Stimulated activated CD8-positive, alpha-beta memory T cell treated with anti-CD3 and anti-CD28 coated beads, Interleukin-2, amount 100 ng/mL, for 48 hours (primary cell): Measurements from ENCODE around the gene LBR.

Experiments
- DNase-seq, 2 donors: peaks; one replicate each; pipeline ENCODE4 v3.0.0-alpha.2; 2020; ENCODE audit warnings: low read depth in 2 of 2

Gene LBR

GRCh38 chr1:225446595-225446960 is 18.7 kb upstream of the LBR start:
- no peak for DNase-seq

GRCh38 chr1:225445639-225446594 is 18.1 kb upstream of the LBR start:
- no peak for DNase-seq

GRCh38 chr1:225442123-225442505 is 14.3 kb upstream of the LBR start:
- DNase-seq = no peak

GRCh38 chr1:225441314-225442122 is 13.7 kb upstream of the LBR start:
- DNase-seq = no peak

- DNase-seq = no peak
Observed at GRCh38 chr1:225440380-225441221, 12.8 kb upstream of the LBR start.

- no peak for DNase-seq
Observed at GRCh38 chr1:225437710-225438437, 10.0 kb upstream of the LBR start.

- DNase-seq = no peak
Observed at GRCh38 chr1:225435957-225436392, 8.1 kb upstream of the LBR start.

- no peak for DNase-seq
Observed at GRCh38 chr1:225435487-225435886, 7.6 kb upstream of the LBR start.

DNA sequence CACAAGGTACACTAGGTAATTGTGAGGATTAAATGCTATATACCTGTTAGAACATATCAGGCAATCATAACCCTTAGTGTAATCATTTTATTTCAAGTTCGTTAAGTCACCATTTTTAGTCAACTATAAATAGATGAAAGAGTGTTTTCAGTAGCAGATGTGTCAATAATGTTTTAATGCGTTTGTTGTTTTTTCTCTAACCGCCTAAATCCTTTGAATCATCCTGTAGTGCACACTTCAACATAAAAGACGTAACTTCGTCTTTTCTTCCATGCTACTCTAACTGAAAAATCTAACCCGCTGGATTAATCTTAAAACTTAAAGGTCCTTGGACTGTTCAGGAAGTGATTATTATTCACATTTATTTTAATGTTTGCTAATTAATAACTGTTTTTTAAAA is 7.2 kb upstream of the LBR start:
- no peak for DNase-seq

DNA sequence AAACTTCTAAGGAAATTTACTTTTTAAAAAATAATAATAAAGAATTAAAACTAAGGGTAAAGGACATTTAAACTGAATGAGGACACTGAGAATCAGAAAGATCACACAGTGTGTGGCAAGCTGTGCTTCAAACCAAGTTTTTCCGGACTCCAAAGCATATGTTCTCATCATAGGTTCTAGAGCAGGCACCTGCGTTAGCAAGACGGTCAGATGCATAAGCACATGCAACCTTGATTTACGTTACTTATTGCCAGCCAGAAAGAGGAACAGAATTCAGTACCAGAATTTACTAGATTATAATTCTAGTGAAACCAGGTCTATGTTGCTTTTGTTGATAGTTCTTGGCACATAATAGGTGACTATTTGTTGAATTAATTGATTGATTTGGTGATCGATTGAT is 6.2 kb upstream of the LBR start:
- DNase-seq = no peak

- DNase-seq = no peak
Observed at GRCh38 chr1:225431081-225431863, 3.4 kb upstream of the LBR start.

DNA sequence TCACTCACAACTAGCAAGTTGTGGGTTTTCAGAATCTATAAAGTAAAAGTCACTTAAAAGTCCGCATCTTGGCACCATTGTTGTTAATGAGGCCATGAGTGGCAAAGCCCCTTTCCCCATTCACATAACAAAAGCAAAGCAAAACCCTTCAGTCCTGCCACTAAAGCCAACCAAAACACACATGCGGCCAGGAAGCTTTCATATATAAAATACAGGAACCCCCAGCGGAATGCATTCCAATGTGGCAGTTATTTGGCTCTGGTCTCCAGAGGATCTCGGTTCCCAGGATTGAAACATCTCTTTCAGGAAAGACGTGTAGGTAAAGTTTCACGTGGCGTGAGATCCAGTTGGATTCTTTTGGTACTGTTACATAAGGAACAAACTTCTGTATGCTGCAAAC is 2.5 kb upstream of the LBR start:
- DNase-seq = no peak

DNA sequence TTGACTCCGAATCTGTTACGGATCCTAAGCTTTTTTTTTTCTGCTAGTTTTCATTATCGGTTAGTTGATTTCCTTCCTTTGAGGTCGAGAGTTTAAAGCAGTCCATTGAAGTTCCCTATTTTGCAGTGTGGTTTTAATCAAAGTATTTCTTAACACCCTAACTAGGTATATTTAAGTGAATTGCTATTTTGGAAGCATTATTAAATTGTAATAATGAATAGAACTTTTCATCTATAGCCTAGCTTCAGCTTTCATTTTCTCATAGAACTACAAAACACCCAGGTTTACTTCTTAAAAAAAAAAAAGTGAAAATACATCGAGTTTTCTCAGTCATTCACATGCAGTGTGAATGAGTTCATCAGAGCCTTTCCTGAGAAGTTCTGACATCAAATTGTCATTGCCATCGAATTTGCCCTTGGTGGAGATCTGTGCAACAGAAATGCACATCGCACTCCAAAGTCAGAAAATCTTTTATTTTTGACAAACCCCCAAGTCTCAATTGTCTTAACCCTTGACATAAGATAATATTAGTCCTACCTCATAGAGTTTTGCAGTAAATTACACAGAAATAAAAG is 1.1 kb upstream of the LBR start:
- no peak for DNase-seq

DNA sequence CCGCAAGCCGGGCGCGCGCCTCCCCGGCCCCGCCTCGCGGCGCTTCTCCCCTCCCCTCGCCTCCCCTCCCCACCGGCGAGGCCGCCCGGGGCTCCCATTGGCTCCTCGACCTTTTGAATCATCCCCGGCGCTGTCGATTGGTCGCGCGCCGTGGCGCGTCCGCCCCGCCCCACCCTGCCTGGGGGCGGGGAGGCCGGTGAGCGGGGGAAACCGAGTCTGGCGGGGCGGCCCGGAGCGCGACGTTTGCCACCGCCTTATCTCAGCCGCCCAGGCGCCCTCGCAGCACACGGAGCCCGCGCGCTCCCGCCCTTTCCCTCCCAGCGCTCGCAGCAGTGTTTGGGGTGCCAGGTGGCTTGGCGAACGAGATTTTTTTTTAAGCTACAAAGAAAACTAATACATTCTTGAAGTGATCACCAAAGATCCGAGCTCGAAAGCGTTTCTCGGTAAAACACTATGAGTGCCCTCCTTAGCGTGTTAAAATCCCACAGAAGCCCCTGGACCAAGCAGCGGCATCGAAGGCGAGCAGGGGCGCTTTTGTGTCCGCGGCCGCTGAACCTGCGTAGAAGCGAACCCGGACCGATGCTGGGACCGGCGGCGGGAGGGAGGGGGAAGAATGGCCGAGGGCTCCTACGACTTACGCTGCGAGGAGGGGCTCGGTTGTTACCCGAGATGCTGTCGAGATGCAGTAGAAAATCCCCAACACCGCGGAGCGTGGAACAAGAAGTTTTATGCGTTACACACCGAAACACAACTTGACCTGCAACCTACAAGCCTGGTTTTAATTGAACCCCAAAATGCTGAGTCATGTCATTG is 436 bp upstream of the LBR start:
- DNase-seq = peak; percentile 86

DNA sequence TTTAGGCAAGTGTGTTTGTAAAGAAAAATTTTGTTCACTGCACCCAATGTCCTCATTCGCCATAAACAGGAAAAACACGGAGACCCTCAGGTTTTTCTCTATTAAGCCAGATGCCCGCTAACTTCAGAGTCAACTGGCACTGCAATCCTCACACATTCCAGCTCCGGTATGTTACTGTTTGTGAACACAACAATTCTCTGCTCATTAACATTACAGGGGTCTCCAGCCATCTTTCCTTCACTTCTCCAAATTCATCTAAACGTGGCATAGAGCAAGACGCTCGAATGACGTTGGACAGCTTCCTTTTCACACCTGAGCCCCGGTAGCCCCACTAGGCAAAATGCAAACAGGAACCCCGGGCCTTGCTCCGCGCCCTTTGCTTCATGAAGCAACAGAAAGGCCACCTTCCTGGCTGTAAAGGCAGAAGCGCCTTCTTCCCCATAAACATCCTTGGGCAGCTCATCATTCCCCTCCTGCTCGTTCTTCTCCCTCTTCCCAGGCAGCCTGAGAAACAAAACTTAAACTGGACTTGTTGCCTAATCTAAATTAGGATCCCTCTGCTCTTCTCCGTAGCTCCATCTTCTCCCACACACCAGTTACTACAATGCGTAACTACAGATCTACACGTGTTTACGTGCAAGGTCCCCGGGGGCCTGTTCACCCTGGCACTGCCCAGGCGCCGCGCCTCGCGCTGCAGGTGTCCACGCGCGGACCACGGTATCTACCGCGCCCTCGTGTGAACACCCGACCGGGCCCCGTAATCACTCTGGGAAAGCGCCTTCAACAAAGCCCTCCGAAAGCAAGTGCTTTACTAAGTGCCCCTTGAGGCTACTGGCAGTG is 1.2 kb downstream of the LBR start:
- DNase-seq = peak in 1 of 2 donors; percentile 10

DNA sequence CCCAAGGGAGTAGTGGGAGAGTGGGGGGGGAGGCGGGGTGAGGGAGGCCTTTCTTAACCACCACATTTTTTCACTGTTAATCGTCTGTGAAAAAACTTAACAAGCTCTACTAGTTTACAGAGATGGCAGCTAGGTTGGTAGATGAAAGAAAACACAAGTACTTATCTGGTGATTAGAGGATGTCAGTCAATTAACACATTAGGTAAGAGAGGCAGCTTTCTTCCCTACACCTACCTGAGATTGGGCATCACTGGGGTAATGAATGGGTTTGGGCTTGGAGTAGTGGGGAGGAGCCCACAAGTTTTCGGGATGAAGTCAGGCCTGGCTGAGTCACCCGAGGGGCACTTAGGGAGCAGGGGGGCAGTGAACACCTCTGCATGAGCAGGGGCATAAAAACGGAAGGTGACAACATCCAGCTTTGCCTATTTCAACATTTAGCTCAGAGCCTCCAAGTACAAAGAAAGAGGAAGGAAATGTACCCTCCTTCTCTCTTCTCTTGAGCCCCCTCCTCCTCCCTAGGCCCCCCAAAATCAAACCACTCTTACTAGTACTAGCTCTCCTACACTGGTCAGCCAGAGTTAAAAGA is 2.5 kb downstream of the LBR start:
- DNase-seq = no peak

DNA sequence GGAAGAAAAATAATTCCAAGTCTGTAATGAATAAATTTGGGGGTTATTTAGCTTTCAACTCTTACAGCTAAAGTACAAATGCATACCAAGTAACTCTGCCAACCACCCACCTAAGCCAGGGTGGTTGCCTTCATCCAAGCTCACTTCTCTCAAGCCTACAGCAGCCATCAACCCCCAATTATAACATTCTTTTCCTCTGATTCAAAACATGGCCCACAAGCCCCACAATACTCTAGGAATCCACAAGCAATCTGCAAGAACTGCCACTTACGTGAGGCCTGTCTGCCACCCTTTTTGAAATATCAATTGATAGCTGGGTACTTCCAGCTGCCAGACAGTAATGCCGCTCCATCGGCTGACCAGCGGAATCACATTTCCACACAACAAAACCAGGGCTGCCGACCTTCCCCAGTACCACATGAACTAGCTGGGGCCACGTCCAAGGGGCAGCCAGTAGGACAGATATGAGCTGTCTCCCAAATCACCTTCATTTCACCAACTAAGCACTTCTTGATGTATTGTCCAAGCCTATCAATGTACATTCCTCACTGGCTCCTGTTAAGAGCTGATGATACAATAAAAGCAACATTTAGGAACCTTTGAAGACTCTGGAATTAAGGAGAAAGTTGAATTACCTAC is 3.2 kb downstream of the LBR start:
- DNase-seq = no peak

DNA sequence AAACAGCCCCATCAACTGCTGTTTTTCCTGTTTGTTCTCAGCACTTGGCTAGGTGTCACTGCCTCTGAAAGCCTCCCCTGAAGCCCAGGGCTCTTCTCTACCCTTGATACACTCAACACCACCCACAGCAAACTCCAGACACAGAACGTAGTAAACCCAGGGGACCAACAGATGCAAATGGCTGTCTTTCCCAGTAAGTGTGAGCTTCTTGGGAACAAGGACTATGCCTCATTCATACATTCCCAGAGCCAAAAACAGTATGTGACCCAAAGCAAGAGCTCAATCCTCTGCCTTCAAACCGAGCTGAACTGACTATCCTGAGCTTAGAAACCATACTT is 4.4 kb downstream of the LBR start:
- no peak for DNase-seq
